Peyer's patch (tissue), 4 donors: ENCODE data around the gene HOXC11.

ENCODE experiments used
- CTCF ChIP-seq, 6 experiments: fragments of 450-650 bp in 4 of 6; fragments of 200-600 bp in 2 of 6; sonication (generic) in 1 of 6; IDR thresholded peaks; one replicate each; pipeline ENCODE4 v1.5.1; 2017 to 2019; ENCODE audit warnings: antibody characterized with exemption in 6 of 6, mild to moderate bottlenecking in 3 of 6, moderate library complexity in 1 of 6
- POLR2A ChIP-seq, 2 donors: fragments of 450-650 bp; IDR thresholded peaks; one replicate each; pipeline ENCODE4 v1.5.1; 2017; ENCODE audit warnings: antibody characterized with exemption in 2 of 2, mild to moderate bottlenecking in 2 of 2, moderate library complexity in 2 of 2

- TF ChIP-seq CTCF (IDR thresholded peaks at IDR 0.05) (no peak), POLR2A (IDR thresholded peaks at IDR 0.05) (no peak)
Measured at GRCh38 chr12:53980104-53980801, 7.3 kb downstream of the HOXC11 start.
